ENCODE results near the gene SERPINA12. TPM values are rescaled to one million over a fixed set of nuclear protein-coding genes. Genes with fewer than 3 reads are reported as not detected.

Gene SERPINA12
- total RNA-seq, 1 experiment from 2014 or later = not detected

- H3K4me1 Mint-ChIP-seq = no peaks in the 10 kb centered on the region
- ATAC-seq = no peak
- no peak overlapping the region for H3K4me3 Mint-ChIP-seq
- ChIA-PET POLR2A (no interaction called here), CTCF (no interaction called here)
- TF ChIP-seq MYBL2 (CRISPR knock-in tag; IDR thresholded peaks at IDR 0.05) (no peak), MLX (CRISPR knock-in tag; IDR thresholded peaks at IDR 0.05) (no peak), RELA (CRISPR knock-in tag; IDR thresholded peaks at IDR 0.05; ENCODE audit: borderline replicate concordance) (no peak), CBFB (CRISPR knock-in tag; IDR thresholded peaks at IDR 0.05; ENCODE audit: low read depth) (no peak), CREB1 (CRISPR knock-in tag; IDR thresholded peaks at IDR 0.05) (no peak), ZNF281 (CRISPR knock-in tag; IDR thresholded peaks at IDR 0.05) (no peak)
- H3K36me3 Mint-ChIP-seq = peaks cover 6% of the 10 kb centered on the region; the same call in 1 of the 2 replicates
- DNase-seq (ENCODE audit: low spot score) = no peak
- H3K9me3 Mint-ChIP-seq = peaks cover 23% of the 10 kb centered on the region
- H3K27ac Mint-ChIP-seq = no peak overlapping the region
- peaks cover 7% of the 10 kb centered on the region for H3K27me3 Mint-ChIP-seq (ENCODE audit: low read depth)
Observed at GRCh38 chr14:94524093-94524492, 14.8 kb upstream of the SERPINA12 start.

DNA sequence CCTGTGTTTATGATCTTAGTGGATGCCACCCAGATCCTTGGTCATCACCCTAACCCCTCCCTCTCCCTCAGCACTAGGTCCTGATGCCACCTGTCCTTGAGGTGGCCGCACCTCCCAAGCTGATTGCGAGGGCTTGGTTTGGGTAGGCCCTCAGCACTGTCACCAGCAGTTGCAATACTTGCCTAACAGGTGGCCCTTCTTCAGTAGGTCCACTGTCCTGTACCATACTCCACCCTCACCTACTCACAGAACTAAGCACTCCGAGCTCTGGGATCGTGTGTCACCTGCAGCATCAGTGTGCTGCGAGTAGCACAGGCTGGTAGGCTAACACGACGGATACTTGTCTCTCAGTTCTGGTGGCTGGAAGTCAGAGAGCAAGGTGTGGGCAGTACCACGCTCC lies 14.0 kb upstream of the SERPINA12 start:
- ATAC-seq = no peak
- H3K4me1 Mint-ChIP-seq = peaks cover under 1% of the 10 kb centered on the region; the same call in 1 of the 2 replicates
- no peak overlapping the region for H3K27ac Mint-ChIP-seq
- H3K4me3 Mint-ChIP-seq = no peak overlapping the region
- TF ChIP-seq OVOL2 (CRISPR knock-in tag; IDR thresholded peaks at IDR 0.05; ENCODE audit: borderline replicate concordance) = no peak
- no peak for TF ChIP-seq SMAD4 (CRISPR knock-in tag; IDR thresholded peaks at IDR 0.05)
- no peak for TF ChIP-seq ELF4 (CRISPR knock-in tag; IDR thresholded peaks at IDR 0.05; ENCODE audit: low read depth)
- TF ChIP-seq KAT7 (CRISPR knock-in tag; IDR thresholded peaks at IDR 0.05; ENCODE audit: borderline replicate concordance) = no peak
- no peak for TF ChIP-seq NFYB (CRISPR knock-in tag; conservative IDR thresholded peaks at IDR 0.05; ENCODE audit: low read depth)
- no peak for TF ChIP-seq ATF2 (CRISPR knock-in tag; IDR thresholded peaks at IDR 0.05; ENCODE audit: borderline replicate concordance, low read depth)
- no peak for TF ChIP-seq HMGXB4 (CRISPR knock-in tag; IDR thresholded peaks at IDR 0.05)
- peaks cover 7% of the 10 kb centered on the region for H3K27me3 Mint-ChIP-seq (ENCODE audit: low read depth)
- H3K36me3 Mint-ChIP-seq = peaks cover 11% of the 10 kb centered on the region
- POLR2A ChIA-PET = no interaction called here
- CTCF ChIA-PET = interaction anchor here (1.7 kb wide), 1 partner anchor 37 kb away, joined by 9 read pairs; no protein-coding TSS in a partner anchor
- DNase-seq (ENCODE audit: low spot score) = no peak
- H3K9me3 Mint-ChIP-seq = peaks cover 28% of the 10 kb centered on the region

- peaks cover 7% of the 10 kb centered on the region for H3K27me3 Mint-ChIP-seq (ENCODE audit: low read depth)
- ATAC-seq (no peak), DNase-seq (ENCODE audit: low spot score) (no peak)
- H3K4me3 Mint-ChIP-seq = no peak overlapping the region
- peak; percentile 44 for TF ChIP-seq GABPB1 (CRISPR knock-in tag; IDR thresholded peaks at IDR 0.05)
- TF ChIP-seq MYBL2 (CRISPR knock-in tag; IDR thresholded peaks at IDR 0.05) = no peak
- no peak overlapping the region for H3K27ac Mint-ChIP-seq
- CTCF ChIA-PET = interaction anchor here (0.6 to 1.8 kb wide), 3 partner anchors 27 to 726 kb away, joined by 3 to 14 read pairs (median 9); no protein-coding TSS in a partner anchor
- H3K4me1 Mint-ChIP-seq = peaks cover 11% of the 10 kb centered on the region
- H3K36me3 Mint-ChIP-seq = peaks cover 11% of the 10 kb centered on the region
- POLR2A ChIA-PET = no interaction called here
- H3K9me3 Mint-ChIP-seq = peaks cover 25% of the 10 kb centered on the region
Observed at GRCh38 chr14:94522115-94522724, 13.0 kb upstream of the SERPINA12 start.
